Measurements from ENCODE around the gene PEBP1. TPM values are rescaled to one million over a fixed set of nuclear protein-coding genes. Genes with fewer than 3 reads are reported as not detected.

Gene PEBP1
- total and polyA plus RNA-seq, 9 donors = 265 to 446 (median 340) TPM

DNA sequence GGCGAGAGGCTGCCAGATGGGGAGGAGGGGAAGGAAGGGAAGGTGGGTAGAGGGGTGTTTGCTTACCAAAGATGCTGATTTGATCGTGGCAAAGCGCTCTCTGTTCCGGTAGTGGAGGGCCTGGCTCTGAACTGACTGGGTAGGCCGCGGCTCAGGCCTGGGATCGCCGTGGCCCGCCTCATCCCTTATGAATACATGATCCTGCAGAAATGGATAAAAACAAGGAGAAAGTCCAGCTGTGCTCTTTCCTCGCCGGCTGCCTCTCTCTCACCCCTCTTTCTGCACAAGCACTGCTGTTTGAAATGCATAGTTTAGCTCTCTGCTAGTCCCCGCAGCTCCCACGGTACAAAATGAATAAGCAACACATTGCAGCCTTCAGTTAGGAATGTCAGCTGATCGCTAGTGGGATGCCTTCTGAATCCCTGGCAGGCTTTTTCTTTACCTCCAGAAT, 53.8 kb downstream of the PEBP1 start:
- no peaks in the 10 kb centered on the region for H3K36me3 ChIP-seq
- H3K27me3 ChIP-seq = no peaks in the 10 kb centered on the region
- peak overlapping the region; percentile 38 for H3K4me3 ChIP-seq
- no peak for TF ChIP-seq POLR2A (IDR thresholded peaks at IDR 0.05)
- TF ChIP-seq EP300 (IDR thresholded peaks at IDR 0.05) = no peak
- TF ChIP-seq, protein P1, sequence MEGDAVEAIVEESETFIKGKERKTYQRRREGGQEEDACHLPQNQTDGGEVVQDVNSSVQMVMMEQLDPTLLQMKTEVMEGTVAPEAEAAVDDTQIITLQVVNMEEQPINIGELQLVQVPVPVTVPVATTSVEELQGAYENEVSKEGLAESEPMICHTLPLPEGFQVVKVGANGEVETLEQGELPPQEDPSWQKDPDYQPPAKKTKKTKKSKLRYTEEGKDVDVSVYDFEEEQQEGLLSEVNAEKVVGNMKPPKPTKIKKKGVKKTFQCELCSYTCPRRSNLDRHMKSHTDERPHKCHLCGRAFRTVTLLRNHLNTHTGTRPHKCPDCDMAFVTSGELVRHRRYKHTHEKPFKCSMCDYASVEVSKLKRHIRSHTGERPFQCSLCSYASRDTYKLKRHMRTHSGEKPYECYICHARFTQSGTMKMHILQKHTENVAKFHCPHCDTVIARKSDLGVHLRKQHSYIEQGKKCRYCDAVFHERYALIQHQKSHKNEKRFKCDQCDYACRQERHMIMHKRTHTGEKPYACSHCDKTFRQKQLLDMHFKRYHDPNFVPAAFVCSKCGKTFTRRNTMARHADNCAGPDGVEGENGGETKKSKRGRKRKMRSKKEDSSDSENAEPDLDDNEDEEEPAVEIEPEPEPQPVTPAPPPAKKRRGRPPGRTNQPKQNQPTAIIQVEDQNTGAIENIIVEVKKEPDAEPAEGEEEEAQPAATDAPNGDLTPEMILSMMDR (IDR thresholded peaks at IDR 0.05) = no peak
- peak overlapping the region; percentile 49 to 74 for H3K27ac ChIP-seq
- 5 to 8% (median 7%) methylated on average over 14 of the region's 14 CpGs for WGBS, 3 donors
- peaks cover 5% of the 10 kb centered on the region for H3K4me1 ChIP-seq (ENCODE audit: insufficient read depth)
- peak; percentile 23 to 54 (median 38) for DNase-seq
- no peaks in the 10 kb centered on the region for H3K9me3 ChIP-seq
- intact Hi-C loops (cut with DNase I) = loop anchor here in 1 of 4 donors (5.0 kb wide), 1 partner anchor 183 kb away; the partner anchor contains the start of gene TAOK3

GRCh38 chr12:118190266-118190665, 54.3 kb downstream of the PEBP1 start:
- Histone ChIP-seq H3K4me1 (ENCODE audit: insufficient read depth) (peaks cover 5% of the 10 kb centered on the region), H3K4me3 (peak overlapping the region; percentile 38), H3K27me3 (no peaks in the 10 kb centered on the region), H3K27ac (peak overlapping the region; percentile 49 to 74), H3K9me3 (no peaks in the 10 kb centered on the region), H3K36me3 (no peaks in the 10 kb centered on the region)
- intact Hi-C loops (cut with DNase I) = no loop called here
- DNase-seq = no peak
- WGBS, 3 donors = 5 to 6% (median 6%) methylated on average over 11 of the region's 11 CpGs
- TF ChIP-seq POLR2A (IDR thresholded peaks at IDR 0.05) = no peak

DNA sequence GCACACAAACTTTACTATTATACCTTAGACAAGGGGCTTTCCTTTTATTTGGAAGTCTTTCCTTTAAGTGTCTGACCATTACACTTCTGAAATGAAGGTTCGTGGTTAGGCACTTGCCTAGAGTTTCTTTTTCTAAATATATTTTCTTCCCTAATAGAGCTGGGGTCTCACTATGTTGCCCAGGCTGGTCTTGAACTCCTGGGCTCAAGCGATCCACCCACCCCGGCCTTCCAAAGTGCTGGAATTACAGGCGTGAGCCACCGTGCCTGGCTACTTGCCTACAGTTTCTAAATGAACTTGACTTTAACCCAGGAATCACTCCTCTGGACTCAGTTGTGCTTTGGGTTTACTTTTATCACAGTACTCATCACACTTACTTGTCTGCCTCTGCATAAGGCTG, 57.6 kb downstream of the PEBP1 start:
- H3K4me1 ChIP-seq (ENCODE audit: insufficient read depth) = no peaks in the 10 kb centered on the region
- H3K27me3 ChIP-seq = no peaks in the 10 kb centered on the region
- WGBS, 3 donors = 77 to 80% (median 78%) methylated on average over 5 of the region's 5 CpGs
- DNase-seq = no peak
- intact Hi-C loops (cut with DNase I) = no loop called here
- no peaks in the 10 kb centered on the region for H3K9me3 ChIP-seq
- no peak overlapping the region for H3K4me3 ChIP-seq
- no peak overlapping the region for H3K27ac ChIP-seq
- TF ChIP-seq EP300 (IDR thresholded peaks at IDR 0.05) (no peak), POLR2A (IDR thresholded peaks at IDR 0.05) (no peak)
- TF ChIP-seq, protein P1 (IDR thresholded peaks at IDR 0.05) = no peak
- no peaks in the 10 kb centered on the region for H3K36me3 ChIP-seq

- H3K36me3 ChIP-seq = no peaks in the 10 kb centered on the region
- no peaks in the 10 kb centered on the region for H3K4me1 ChIP-seq (ENCODE audit: insufficient read depth)
- TF ChIP-seq POLR2A (IDR thresholded peaks at IDR 0.05) = no peak
- TF ChIP-seq, protein P1 (IDR thresholded peaks at IDR 0.05) = no peak
- TF ChIP-seq EP300 (IDR thresholded peaks at IDR 0.05) = no peak
- no peak overlapping the region for H3K4me3 ChIP-seq
- intact Hi-C loops (cut with DNase I) = no loop called here
- H3K27ac ChIP-seq = no peak overlapping the region
- DNase-seq = no peak
- H3K27me3 ChIP-seq = no peaks in the 10 kb centered on the region
- H3K9me3 ChIP-seq = no peaks in the 10 kb centered on the region
- WGBS, 3 donors = 78 to 87% (median 87%) methylated on average over 6 of the region's 6 CpGs
Measured at GRCh38 chr12:118193958-118194357, 58.0 kb downstream of the PEBP1 start.

Other genes with a start within 250 kb of the PEBP1 start
- gene KSR2, start 167.1 kb upstream of the PEBP1 start, total RNA-seq = under 1 TPM in 5 of 7 donors, not detected in 2; under 0.01 to 0.15 (median 0.08) TPM
- not detected for gene KSR2, start 167.1 kb upstream of the PEBP1 start, polyA plus RNA-seq
- gene RFC5, start 119.4 kb upstream of the PEBP1 start, total RNA-seq = 10 to 100 TPM; 13.0 to 20.9 (median 14.9) TPM
- 10 to 100 TPM; 15.9 to 20.6 TPM for gene RFC5, start 119.4 kb upstream of the PEBP1 start, polyA plus RNA-seq
- gene WSB2, start 74.9 kb upstream of the PEBP1 start, total RNA-seq = 10 to 100 TPM; 16.2 to 40.9 (median 31.9) TPM
- gene WSB2, start 74.9 kb upstream of the PEBP1 start, polyA plus RNA-seq = 10 to 100 TPM; 14.8 to 51.0 TPM
- 10 to 100 TPM; 24.7 to 33.6 (median 27.8) TPM for gene VSIG10, start 32.1 kb upstream of the PEBP1 start, total RNA-seq
- gene VSIG10, start 32.1 kb upstream of the PEBP1 start, polyA plus RNA-seq = 10 to 100 TPM; 22.2 to 29.1 TPM
- gene TAOK3, start 236.8 kb downstream of the PEBP1 start, total RNA-seq = 10 to 100 TPM; 12.6 to 26.6 (median 23.0) TPM
- 10 to 100 TPM; 13.7 to 31.0 TPM for gene TAOK3, start 236.8 kb downstream of the PEBP1 start, polyA plus RNA-seq
- 10 to 100 TPM; 25.8 to 34.9 (median 28.5) TPM for gene SUDS3, start 240.4 kb downstream of the PEBP1 start, total RNA-seq
- gene SUDS3, start 240.4 kb downstream of the PEBP1 start, polyA plus RNA-seq = 10 to 100 TPM; 14.5 to 22.1 TPM